Keratinocyte (primary cell): ENCODE measurements around the gene SIGLEC14. TPM values are rescaled to one million over a fixed set of nuclear protein-coding genes. Genes with fewer than 3 reads are reported as not detected.

Source experiments
- DNase-seq: peaks from one replicate; pipeline ENCODE4 v3.0.0-alpha.2; 2011; ENCODE audit warnings: low read depth, missing footprints, low spot score
- FAIRE-seq: peaks from 2 replicates; lab custom pipeline; 2011; peaks lifted over from hg19 to GRCh38; lab: Jason Lieb, UNC
- H2AFZ ChIP-seq: 2 replicates; pipeline ENCODE4 v1.6.0; 2012; ENCODE audit warnings: low read length, control low read depth, inconsistent platforms; ENCODE audit not compliant: control insufficient read depth
- H3K27ac ChIP-seq: 2 replicates; pipeline ENCODE4 v1.5.1; 2011; ENCODE audit warnings: low read length; ENCODE audit not compliant: control insufficient read depth, insufficient read depth
- H3K27me3 ChIP-seq: 3 replicates; pipeline ENCODE4 v1.6.0; 2011; ENCODE audit warnings: low read length; ENCODE audit not compliant: control insufficient read depth, insufficient read depth; ENCODE audit errors: extremely low read depth
- H3K36me3 ChIP-seq, 2 experiments: 2 replicates in 1 of 2; 3 replicates in 1 of 2; pipeline ENCODE4 v1.5.1; 2011; ENCODE audit warnings: low read length in 2 of 2, mild to moderate bottlenecking in 1 of 2; ENCODE audit not compliant: control insufficient read depth in 2 of 2, insufficient read depth in 2 of 2; ENCODE audit errors: extremely low read depth in 1 of 2
- H3K4me1 ChIP-seq: 3 replicates; pipeline ENCODE4 v1.5.1; 2011; ENCODE audit warnings: low read length; ENCODE audit not compliant: control insufficient read depth, insufficient read depth; ENCODE audit errors: extremely low read depth
- H3K4me2 ChIP-seq: 3 replicates; pipeline ENCODE4 v1.6.0; 2011; ENCODE audit warnings: low read depth, low read length; ENCODE audit not compliant: control insufficient read depth, insufficient read depth; ENCODE audit errors: extremely low read depth
- H3K4me3 ChIP-seq, 3 experiments: fragments of 200-600 bp in 1 of 3; sonication (generic) in 1 of 3; 2 replicates in 2 of 3; 3 replicates in 1 of 3; pipeline ENCODE4 v1.5.1; 2011 to 2016; ENCODE audit warnings: low read length in 3 of 3, mild to moderate bottlenecking in 3 of 3, control low read depth in 2 of 3, inconsistent platforms in 1 of 3, low read depth in 1 of 3, mixed read lengths in 1 of 3, mixed run types in 1 of 3, moderate library complexity in 1 of 3; ENCODE audit not compliant: control insufficient read depth in 2 of 3, insufficient read depth in 2 of 3; ENCODE audit errors: extremely low read depth in 1 of 3
- H3K79me2 ChIP-seq: 2 replicates; pipeline ENCODE4 v1.6.0; 2012; ENCODE audit warnings: low read length; ENCODE audit not compliant: control insufficient read depth, insufficient read depth
- H3K9ac ChIP-seq: 3 replicates; pipeline ENCODE4 v1.6.0; 2011; ENCODE audit warnings: low read length; ENCODE audit not compliant: control insufficient read depth, insufficient read depth; ENCODE audit errors: extremely low read depth
- H3K9me1 ChIP-seq: 3 replicates; pipeline ENCODE4 v1.6.0; 2011; ENCODE audit warnings: low read length; ENCODE audit not compliant: control insufficient read depth, insufficient read depth; ENCODE audit errors: extremely low read depth
- H3K9me3 ChIP-seq: 2 replicates; pipeline ENCODE4 v1.5.1; 2012; ENCODE audit warnings: low read depth, low read length; ENCODE audit not compliant: control insufficient read depth
- H4K20me1 ChIP-seq: 3 replicates; pipeline ENCODE4 v1.6.0; 2011; ENCODE audit warnings: low read length; ENCODE audit not compliant: control insufficient read depth, insufficient read depth; ENCODE audit errors: extremely low read depth
- EZH2 ChIP-seq: IDR thresholded peaks from one replicate; pipeline ENCODE4 v1.6.1; 2012; ENCODE audit warnings: inconsistent platforms, mild to moderate bottlenecking, low read length, moderate library complexity
- dilution Hi-C: fragments of 300-500 bp; cut with MboI; formaldehyde crosslinking; loops from one replicate; pipeline ENCODE4 v1.7.0; 2020; ENCODE audit warnings: low sequenced_read_pairs; ENCODE audit not compliant: extremely low pct_ligation_motif_present
- polyA plus RNA-seq, 5 experiments: library from polyadenylated mRNA; depleted of rRNA in 3 of 5; stranded (reverse) in 3 of 5; stranded (forward) in 1 of 5; unstranded in 1 of 5; fragments of >200 nt; gene quantifications; 1 replicate in 1 of 5; 2 replicates in 3 of 5; 3 replicates in 1 of 5; pipeline versions ENCODE4 v1.2.1 to v1.2.3, GENCODE V29; 2011 to 2012; ENCODE audit warnings: missing spikeins in 2 of 5, low read depth in 1 of 5, low replicate concordance in 1 of 5
- TF ChIP-seq, protein P1 (sequence below), 3 experiments: IDR thresholded peaks in 1 of 3; conservative IDR thresholded peaks in 1 of 3; optimal IDR thresholded peaks in 1 of 3; 2 replicates in 2 of 3; 3 replicates in 1 of 3; pipeline versions ENCODE3 to v1.5.1; 2011; ENCODE audit warnings: low read length in 3 of 3, mild to moderate bottlenecking in 3 of 3, moderate library complexity in 2 of 3, control low read depth in 1 of 3, inconsistent platforms in 1 of 3; ENCODE audit not compliant: insufficient read depth in 2 of 3; ENCODE audit errors: extremely low read depth in 1 of 3

Gene SIGLEC14
- polyA plus RNA-seq, 1 donor (not counting 4 experiments of a cell fraction or from before 2014, with no cell fraction given) = not detected

DNA sequence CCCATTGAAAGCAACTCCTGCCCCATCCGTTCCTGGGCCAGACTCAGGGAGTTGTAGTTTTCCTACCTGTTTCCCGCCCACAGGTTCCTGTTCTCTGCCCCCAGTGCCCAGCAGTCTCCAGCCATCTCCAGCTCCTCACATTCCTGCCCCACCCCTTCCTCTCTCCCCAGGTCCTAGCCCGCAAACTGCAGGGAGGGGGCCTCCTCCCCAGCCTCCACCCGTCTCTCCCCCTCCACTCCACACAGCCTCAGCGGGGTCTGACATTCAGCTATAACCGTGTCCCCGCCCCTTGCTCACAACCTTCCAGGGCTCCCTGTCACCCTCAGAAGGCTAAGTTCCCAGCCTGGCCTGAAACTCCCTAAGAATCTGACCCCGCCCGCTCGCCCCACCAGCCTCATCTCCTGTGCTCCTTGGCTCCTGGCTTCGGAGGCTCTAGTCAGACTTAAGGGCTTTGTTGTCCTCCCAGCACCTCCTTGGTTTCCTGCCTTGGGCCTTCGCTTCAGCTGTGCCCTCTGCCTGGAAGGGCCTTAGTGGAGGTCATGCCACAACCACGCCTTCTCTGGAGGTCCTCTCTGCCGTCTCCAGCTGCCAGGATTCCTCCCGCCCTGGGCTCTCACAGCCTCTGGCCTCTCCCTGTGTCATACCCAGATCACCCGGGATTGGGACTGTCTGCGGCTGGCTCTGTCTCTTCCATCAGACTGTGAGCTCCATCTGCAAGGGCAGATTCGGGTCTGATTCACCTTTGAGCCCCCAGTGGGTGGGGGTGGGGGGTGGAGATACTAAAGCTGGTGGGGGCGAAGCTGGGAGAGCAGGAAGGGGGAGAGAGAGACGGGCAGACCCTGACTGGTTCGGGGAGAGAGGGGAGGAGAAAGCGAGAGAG is 41.4 kb upstream of the SIGLEC14 start:
- peak overlapping the region; percentile 92 for H3K4me2 ChIP-seq
- peak; percentile 71 for FAIRE-seq
- DNase-seq = no peak
- dilution Hi-C loops = no loop called here
- no peaks in the 10 kb centered on the region for H3K9me3 ChIP-seq
- H3K9me1 ChIP-seq = no peaks in the 10 kb centered on the region
- peaks cover 31% of the 10 kb centered on the region for H3K79me2 ChIP-seq
- peak overlapping the region; percentile 75 to 82 (median 76) for H3K4me3 ChIP-seq
- H3K9ac ChIP-seq = peak overlapping the region; percentile 56
- no peak for TF ChIP-seq EZH2
- TF ChIP-seq, protein P1, sequence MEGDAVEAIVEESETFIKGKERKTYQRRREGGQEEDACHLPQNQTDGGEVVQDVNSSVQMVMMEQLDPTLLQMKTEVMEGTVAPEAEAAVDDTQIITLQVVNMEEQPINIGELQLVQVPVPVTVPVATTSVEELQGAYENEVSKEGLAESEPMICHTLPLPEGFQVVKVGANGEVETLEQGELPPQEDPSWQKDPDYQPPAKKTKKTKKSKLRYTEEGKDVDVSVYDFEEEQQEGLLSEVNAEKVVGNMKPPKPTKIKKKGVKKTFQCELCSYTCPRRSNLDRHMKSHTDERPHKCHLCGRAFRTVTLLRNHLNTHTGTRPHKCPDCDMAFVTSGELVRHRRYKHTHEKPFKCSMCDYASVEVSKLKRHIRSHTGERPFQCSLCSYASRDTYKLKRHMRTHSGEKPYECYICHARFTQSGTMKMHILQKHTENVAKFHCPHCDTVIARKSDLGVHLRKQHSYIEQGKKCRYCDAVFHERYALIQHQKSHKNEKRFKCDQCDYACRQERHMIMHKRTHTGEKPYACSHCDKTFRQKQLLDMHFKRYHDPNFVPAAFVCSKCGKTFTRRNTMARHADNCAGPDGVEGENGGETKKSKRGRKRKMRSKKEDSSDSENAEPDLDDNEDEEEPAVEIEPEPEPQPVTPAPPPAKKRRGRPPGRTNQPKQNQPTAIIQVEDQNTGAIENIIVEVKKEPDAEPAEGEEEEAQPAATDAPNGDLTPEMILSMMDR (optimal IDR thresholded peaks at IDR 0.05 in 1 of 3, IDR thresholded peaks at IDR 0.05 in 1 of 3, conservative IDR thresholded peaks at IDR 0.05 in 1 of 3; ENCODE audit: extremely low read depth in 1 of 3, insufficient read depth in 2 of 3, low read length in 3 of 3) = no peak
- peaks cover 15% of the 10 kb centered on the region for H3K4me1 ChIP-seq
- peak overlapping the region; percentile 73 for H3K27ac ChIP-seq
- H4K20me1 ChIP-seq = peaks cover 4% of the 10 kb centered on the region
- H2AFZ ChIP-seq = peak overlapping the region; percentile 86
- H3K27me3 ChIP-seq = no peaks in the 10 kb centered on the region
- peaks cover 3% of the 10 kb centered on the region in 2 experiments for H3K36me3 ChIP-seq

DNA sequence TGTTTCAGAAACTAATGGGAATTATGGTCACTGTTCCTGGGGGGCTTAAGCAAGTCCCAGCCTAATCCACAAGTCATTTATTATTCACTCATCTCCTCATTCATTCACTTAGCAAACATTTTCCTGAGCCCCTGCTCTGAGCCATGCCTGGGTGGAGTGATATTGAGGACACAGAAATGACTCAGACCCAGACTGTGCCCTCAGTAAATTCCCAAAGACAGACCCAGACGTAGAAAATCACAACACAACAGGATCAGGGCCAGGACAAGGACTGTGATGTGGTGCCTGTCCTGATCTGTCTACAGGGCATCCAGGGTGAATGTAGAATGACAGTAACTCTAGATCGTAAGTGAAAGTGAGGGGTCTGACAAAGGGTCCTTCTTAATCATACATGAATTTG is 39.5 kb upstream of the SIGLEC14 start:
- Histone ChIP-seq H3K79me2 (peaks cover 13% of the 10 kb centered on the region), H3K27me3 (no peaks in the 10 kb centered on the region), H4K20me1 (no peaks in the 10 kb centered on the region), H3K9me3 (no peaks in the 10 kb centered on the region), H3K4me3 (no peak overlapping the region), H3K9ac (no peak overlapping the region), H2AFZ (no peak overlapping the region), H3K4me2 (no peak overlapping the region), H3K27ac (no peak overlapping the region), H3K9me1 (no peaks in the 10 kb centered on the region), H3K36me3 (no peaks in the 10 kb centered on the region), H3K4me1 (peaks cover 4% of the 10 kb centered on the region)
- TF ChIP-seq, protein P1 (optimal IDR thresholded peaks at IDR 0.05 in 1 of 3, IDR thresholded peaks at IDR 0.05 in 1 of 3, conservative IDR thresholded peaks at IDR 0.05 in 1 of 3; ENCODE audit: extremely low read depth in 1 of 3, insufficient read depth in 2 of 3, low read length in 3 of 3) = no peak
- no peak for TF ChIP-seq EZH2
- DNase-seq (no peak), FAIRE-seq (peak; percentile 63)
- dilution Hi-C loops = no loop called here
